ENCODE results near the gene DAP3. TPM values are rescaled to one million over a fixed set of nuclear protein-coding genes. Genes with fewer than 3 reads are reported as not detected.

Gene DAP3
- total and polyA plus RNA-seq, 9 of the 15 experiments (the other 6 are each of a cell fraction or from before 2014, with no cell fraction given), result 155 to 484 (median 298) TPM

DNA sequence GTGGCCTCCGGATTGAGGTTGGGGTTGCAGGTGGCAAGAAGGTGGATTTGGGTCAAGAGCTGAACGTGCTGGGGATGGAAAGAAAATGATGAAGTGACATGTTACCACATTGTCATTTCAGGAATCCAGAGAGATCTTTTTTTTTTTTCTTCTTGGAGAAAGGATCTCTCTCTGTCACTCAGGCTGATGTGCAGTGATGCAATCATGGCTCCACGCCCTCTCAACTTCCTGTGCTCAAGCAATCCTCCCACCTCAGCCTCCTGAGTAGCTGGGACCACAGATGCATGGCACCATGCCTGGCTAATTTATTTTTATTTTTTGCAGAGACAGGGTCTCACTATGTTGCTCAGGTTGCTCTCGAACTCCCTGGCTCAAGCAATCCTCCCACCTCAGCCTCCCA, 87.5 kb downstream of the DAP3 start (continued):
- TF ChIP-seq, protein P1, sequence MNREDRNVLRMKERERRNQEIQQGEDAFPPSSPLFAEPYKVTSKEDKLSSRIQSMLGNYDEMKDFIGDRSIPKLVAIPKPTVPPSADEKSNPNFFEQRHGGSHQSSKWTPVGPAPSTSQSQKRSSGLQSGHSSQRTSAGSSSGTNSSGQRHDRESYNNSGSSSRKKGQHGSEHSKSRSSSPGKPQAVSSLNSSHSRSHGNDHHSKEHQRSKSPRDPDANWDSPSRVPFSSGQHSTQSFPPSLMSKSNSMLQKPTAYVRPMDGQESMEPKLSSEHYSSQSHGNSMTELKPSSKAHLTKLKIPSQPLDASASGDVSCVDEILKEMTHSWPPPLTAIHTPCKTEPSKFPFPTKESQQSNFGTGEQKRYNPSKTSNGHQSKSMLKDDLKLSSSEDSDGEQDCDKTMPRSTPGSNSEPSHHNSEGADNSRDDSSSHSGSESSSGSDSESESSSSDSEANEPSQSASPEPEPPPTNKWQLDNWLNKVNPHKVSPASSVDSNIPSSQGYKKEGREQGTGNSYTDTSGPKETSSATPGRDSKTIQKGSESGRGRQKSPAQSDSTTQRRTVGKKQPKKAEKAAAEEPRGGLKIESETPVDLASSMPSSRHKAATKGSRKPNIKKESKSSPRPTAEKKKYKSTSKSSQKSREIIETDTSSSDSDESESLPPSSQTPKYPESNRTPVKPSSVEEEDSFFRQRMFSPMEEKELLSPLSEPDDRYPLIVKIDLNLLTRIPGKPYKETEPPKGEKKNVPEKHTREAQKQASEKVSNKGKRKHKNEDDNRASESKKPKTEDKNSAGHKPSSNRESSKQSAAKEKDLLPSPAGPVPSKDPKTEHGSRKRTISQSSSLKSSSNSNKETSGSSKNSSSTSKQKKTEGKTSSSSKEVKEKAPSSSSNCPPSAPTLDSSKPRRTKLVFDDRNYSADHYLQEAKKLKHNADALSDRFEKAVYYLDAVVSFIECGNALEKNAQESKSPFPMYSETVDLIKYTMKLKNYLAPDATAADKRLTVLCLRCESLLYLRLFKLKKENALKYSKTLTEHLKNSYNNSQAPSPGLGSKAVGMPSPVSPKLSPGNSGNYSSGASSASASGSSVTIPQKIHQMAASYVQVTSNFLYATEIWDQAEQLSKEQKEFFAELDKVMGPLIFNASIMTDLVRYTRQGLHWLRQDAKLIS (CRISPR knock-in tag; IDR thresholded peaks at IDR 0.05), result no peak
- TF ChIP-seq, protein P2, sequence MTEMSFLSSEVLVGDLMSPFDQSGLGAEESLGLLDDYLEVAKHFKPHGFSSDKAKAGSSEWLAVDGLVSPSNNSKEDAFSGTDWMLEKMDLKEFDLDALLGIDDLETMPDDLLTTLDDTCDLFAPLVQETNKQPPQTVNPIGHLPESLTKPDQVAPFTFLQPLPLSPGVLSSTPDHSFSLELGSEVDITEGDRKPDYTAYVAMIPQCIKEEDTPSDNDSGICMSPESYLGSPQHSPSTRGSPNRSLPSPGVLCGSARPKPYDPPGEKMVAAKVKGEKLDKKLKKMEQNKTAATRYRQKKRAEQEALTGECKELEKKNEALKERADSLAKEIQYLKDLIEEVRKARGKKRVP (CRISPR knock-in tag; IDR thresholded peaks at IDR 0.05), result peak; percentile 67; the same call in 1 of the 2 replicates
- TF ChIP-seq CXXC5 (CRISPR knock-in tag; IDR thresholded peaks at IDR 0.05) (peak; percentile 42; the same call in 1 of the 2 replicates), CEBPG (CRISPR knock-in tag; IDR thresholded peaks at IDR 0.05) (peak; percentile 92), CEBPG (tag; conservative IDR thresholded peaks at IDR 0.05 in 1 of 2, IDR thresholded peaks at IDR 0.05 in 1 of 2) (peak; percentile 84 to 96), SIN3B (IDR thresholded peaks at IDR 0.05; ENCODE audit: low read depth) (no peak), CEBPB (tag; IDR thresholded peaks at IDR 0.05) (peak; percentile 88), ATF7 (IDR thresholded peaks at IDR 0.05) (peak; percentile 37; the same call in 1 of the 2 replicates), ZNF263 (CRISPR knock-in tag; IDR thresholded peaks at IDR 0.05; ENCODE audit: borderline replicate concordance) (no peak)
- TF ChIP-seq, protein P3, sequence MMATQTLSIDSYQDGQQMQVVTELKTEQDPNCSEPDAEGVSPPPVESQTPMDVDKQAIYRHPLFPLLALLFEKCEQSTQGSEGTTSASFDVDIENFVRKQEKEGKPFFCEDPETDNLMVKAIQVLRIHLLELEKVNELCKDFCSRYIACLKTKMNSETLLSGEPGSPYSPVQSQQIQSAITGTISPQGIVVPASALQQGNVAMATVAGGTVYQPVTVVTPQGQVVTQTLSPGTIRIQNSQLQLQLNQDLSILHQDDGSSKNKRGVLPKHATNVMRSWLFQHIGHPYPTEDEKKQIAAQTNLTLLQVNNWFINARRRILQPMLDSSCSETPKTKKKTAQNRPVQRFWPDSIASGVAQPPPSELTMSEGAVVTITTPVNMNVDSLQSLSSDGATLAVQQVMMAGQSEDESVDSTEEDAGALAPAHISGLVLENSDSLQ (IDR thresholded peaks at IDR 0.05), result peak; percentile 94
